Osteoblast (primary cell): ENCODE measurements around the gene IGFBP7. TPM values are rescaled to one million over a fixed set of nuclear protein-coding genes. Genes with fewer than 3 reads are reported as not detected.
A peak's percentile ranks its signal among the peaks of the same experiment; 100 is the strongest.

Experiments used
- DNase-seq: peaks from one replicate; pipeline ENCODE4 v3.0.0; 2011; ENCODE audit warnings: low spot score, mixed read lengths; ENCODE audit not compliant: insufficient read length; ENCODE audit errors: missing footprints
- H2AFZ ChIP-seq: 2 replicates; pipeline ENCODE4 v1.6.0; 2011; ENCODE audit warnings: mild to moderate bottlenecking, low read length
- H3K27ac ChIP-seq: 2 replicates; pipeline ENCODE4 v1.5.1; 2011; ENCODE audit warnings: mild to moderate bottlenecking, low read depth, low read length, moderate library complexity
- H3K27me3 ChIP-seq: 2 replicates; pipeline ENCODE4 v1.6.0; 2012; ENCODE audit warnings: mild to moderate bottlenecking, control low read depth, inconsistent platforms, low read length, moderate library complexity; ENCODE audit not compliant: insufficient read depth
- H3K36me3 ChIP-seq: 2 replicates; pipeline ENCODE4 v1.5.1; 2011; ENCODE audit warnings: mild to moderate bottlenecking, low read length, control low read depth, moderate library complexity; ENCODE audit not compliant: insufficient read depth
- H3K4me1 ChIP-seq: 2 replicates; pipeline ENCODE4 v1.5.1; 2011; ENCODE audit warnings: mild to moderate bottlenecking, low read length, control low read depth, moderate library complexity; ENCODE audit not compliant: insufficient read depth
- H3K4me2 ChIP-seq: 2 replicates; pipeline ENCODE4 v1.6.0; 2011; ENCODE audit warnings: mild to moderate bottlenecking, low read length; ENCODE audit not compliant: insufficient read depth
- H3K4me3 ChIP-seq: fragments of 200-600 bp; sonication (generic); 3 replicates; pipeline ENCODE4 v1.5.1; 2012; ENCODE audit warnings: mild to moderate bottlenecking, low read length, inconsistent platforms; ENCODE audit not compliant: insufficient read depth
- H3K79me2 ChIP-seq: 2 replicates; pipeline ENCODE4 v1.6.0; 2012; ENCODE audit warnings: mild to moderate bottlenecking, low read length, control low read depth, inconsistent platforms; ENCODE audit not compliant: insufficient read depth
- H3K9me3 ChIP-seq: 2 replicates; pipeline ENCODE4 v1.5.1; 2011; ENCODE audit warnings: low read depth, low read length, control low read depth
- H4K20me1 ChIP-seq: 2 replicates; pipeline ENCODE4 v1.6.0; 2012; ENCODE audit warnings: mild to moderate bottlenecking, low read length, control low read depth; ENCODE audit not compliant: insufficient read depth
- CTCF ChIP-seq: IDR thresholded peaks from 2 replicates; pipeline ENCODE4 v1.5.1; 2011; ENCODE audit warnings: mild to moderate bottlenecking, low read depth, low read length, moderate library complexity; ENCODE audit errors: extremely low read depth
- total RNA-seq: library from RNA; depleted of rRNA; stranded (reverse); fragments of >200 nt; gene quantifications from 2 replicates; pipeline ENCODE4 v1.2.3, GENCODE V29; 2012

The IGFBP7 gene
- total RNA-seq, 1 donor: 715 TPM

GRCh38 chr4:56999751-57000150 lies 110.4 kb downstream of the IGFBP7 start:
- no peak for TF ChIP-seq CTCF
- DNase-seq: no peak
- H2AFZ ChIP-seq: no peak overlapping the region
- H3K4me2 ChIP-seq: no peak overlapping the region
- H3K27me3 ChIP-seq: no peaks in the 10 kb centered on the region
- H4K20me1 ChIP-seq: peaks cover 4% of the 10 kb centered on the region
- H3K27ac ChIP-seq: no peak overlapping the region
- no peaks in the 10 kb centered on the region for H3K9me3 ChIP-seq
- peaks cover 24% of the 10 kb centered on the region for H3K79me2 ChIP-seq
- H3K4me1 ChIP-seq: peaks cover 6% of the 10 kb centered on the region
- H3K36me3 ChIP-seq: peaks cover 65% of the 10 kb centered on the region
- no peak overlapping the region for H3K4me3 ChIP-seq

DNA sequence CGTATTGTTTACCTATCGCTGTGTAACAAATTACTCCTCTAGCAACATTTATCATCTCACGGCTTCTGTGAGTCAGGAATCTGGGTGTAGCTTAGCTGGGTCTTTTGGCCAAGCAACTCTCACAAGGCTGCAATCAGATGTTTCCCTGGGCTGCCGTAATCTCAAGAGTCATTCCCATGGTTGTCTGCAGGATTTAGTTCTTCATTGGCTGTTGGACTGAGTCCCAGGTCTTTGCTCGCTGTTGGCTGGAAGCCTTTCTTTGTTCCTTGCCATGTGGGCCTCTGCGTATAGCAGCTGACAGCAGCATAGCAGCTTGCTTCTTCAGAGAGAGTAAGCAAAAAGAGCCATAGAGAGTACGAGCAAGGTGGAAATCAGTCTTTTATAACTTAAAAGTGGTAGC lies 114.7 kb downstream of the IGFBP7 start:
- TF ChIP-seq CTCF: no peak
- H3K4me3 ChIP-seq: no peak overlapping the region
- H3K27ac ChIP-seq: peak overlapping the region; percentile 75
- peak; percentile 69 for DNase-seq
- H3K4me2 ChIP-seq: peak overlapping the region; percentile 5
- H3K9me3 ChIP-seq: no peaks in the 10 kb centered on the region
- H3K4me1 ChIP-seq: peaks cover 6% of the 10 kb centered on the region
- H3K27me3 ChIP-seq: no peaks in the 10 kb centered on the region
- no peak overlapping the region for H2AFZ ChIP-seq
- peaks cover 54% of the 10 kb centered on the region for H3K36me3 ChIP-seq
- H4K20me1 ChIP-seq: peaks cover 6% of the 10 kb centered on the region
- H3K79me2 ChIP-seq: peaks cover 49% of the 10 kb centered on the region

- Histone ChIP-seq H3K4me3 (no peak overlapping the region), H2AFZ (no peak overlapping the region), H3K27me3 (no peaks in the 10 kb centered on the region), H4K20me1 (peaks cover 19% of the 10 kb centered on the region), H3K79me2 (peaks cover 72% of the 10 kb centered on the region), H3K9me3 (no peaks in the 10 kb centered on the region), H3K4me2 (no peak overlapping the region), H3K36me3 (peaks cover 58% of the 10 kb centered on the region), H3K4me1 (peaks cover 2% of the 10 kb centered on the region), H3K27ac (no peak overlapping the region)
- DNase-seq: no peak
- TF ChIP-seq CTCF: no peak
These were observed 119.9 kb downstream of the IGFBP7 start for GRCh38 chr4:56990109-56990905.

GRCh38 chr4:56986952-56987351 lies 123.2 kb downstream of the IGFBP7 start:
- no peak overlapping the region for H3K4me3 ChIP-seq
- no peaks in the 10 kb centered on the region for H3K9me3 ChIP-seq
- no peak for TF ChIP-seq CTCF
- no peak overlapping the region for H3K27ac ChIP-seq
- peaks cover 44% of the 10 kb centered on the region for H3K36me3 ChIP-seq
- H3K4me2 ChIP-seq: no peak overlapping the region
- no peak overlapping the region for H2AFZ ChIP-seq
- H3K79me2 ChIP-seq: peaks cover 96% of the 10 kb centered on the region
- peak; percentile 48 for DNase-seq
- no peaks in the 10 kb centered on the region for H3K4me1 ChIP-seq
- peaks cover 40% of the 10 kb centered on the region for H4K20me1 ChIP-seq
- H3K27me3 ChIP-seq: no peaks in the 10 kb centered on the region
